HepG2 (cell line): ENCODE data around the gene RELB. TPM values are rescaled to one million over a fixed set of nuclear protein-coding genes. Genes with fewer than 3 reads are reported as not detected.

ENCODE experiments used
- BCLAF1 ChIP-seq: fragments of 450-650 bp; IDR thresholded peaks from 2 replicates; pipeline ENCODE4 v1.6.1; 2017; ENCODE audit warnings: mild to moderate bottlenecking
- BRD4 ChIP-seq: sonication (generic); formaldehyde crosslinking; IDR thresholded peaks from 2 replicates; pipeline ENCODE4 v1.4.0; 2020; ENCODE audit warnings: missing genetic modification reagents
- FOXA1 ChIP-seq, 2 experiments: fragments of 450-650 bp in 1 of 2; sonication (generic) in 1 of 2; formaldehyde crosslinking in 1 of 2; IDR thresholded peaks; 2 replicates each; pipeline versions ENCODE4 v1.4.0 to v1.6.1; 2016 to 2020; ENCODE audit warnings: missing genetic modification reagents in 1 of 2
- GRHL1 ChIP-seq: sonication (generic); formaldehyde crosslinking; conservative IDR thresholded peaks from 2 replicates; pipeline ENCODE4 v1.8.0; 2022; ENCODE audit warnings: missing genetic modification reagents
- KDM5B ChIP-seq: sonication (generic); formaldehyde crosslinking; IDR thresholded peaks from 2 replicates; pipeline ENCODE4 v1.4.0; 2020; ENCODE audit warnings: missing genetic modification reagents, mild to moderate bottlenecking, borderline replicate concordance
- MIER2 ChIP-seq: IDR thresholded peaks from 2 replicates; pipeline ENCODE4 v1.6.1; 2016; ENCODE audit warnings: missing biosample characterization, missing genetic modification reagents
- MTA1 ChIP-seq: sonication (generic); formaldehyde crosslinking; IDR thresholded peaks from 2 replicates; pipeline ENCODE4 v1.4.0; 2020; ENCODE audit warnings: missing genetic modification reagents, mild to moderate bottlenecking, borderline replicate concordance
- MZF1 ChIP-seq: sonication (generic); formaldehyde crosslinking; IDR thresholded peaks from 2 replicates; pipeline ENCODE4 v1.8.1; 2023; ENCODE audit warnings: mild to moderate bottlenecking, missing genetic modification reagents, borderline replicate concordance
- NBN ChIP-seq: fragments of 450-650 bp; conservative IDR thresholded peaks from 2 replicates; pipeline ENCODE4 v1.6.1; 2017
- PAF1 ChIP-seq: IDR thresholded peaks from 2 replicates; pipeline ENCODE4 v1.6.1; 2016; ENCODE audit warnings: missing genetic modification reagents, missing compliant biosample characterization
- PBX3 ChIP-seq: sonication (generic); formaldehyde crosslinking; IDR thresholded peaks from 2 replicates; pipeline ENCODE4 v1.8.1; 2023; ENCODE audit warnings: missing genetic modification reagents, inconsistent platforms, borderline replicate concordance
- PCBP2 ChIP-seq: fragments of 200-400 bp; formaldehyde crosslinking; optimal IDR thresholded peaks from 2 replicates; pipeline ENCODE3; 2018; ENCODE audit warnings: low read length, low read depth; ENCODE audit not compliant: poor library complexity, severe bottlenecking
- PREB ChIP-seq: sonication (generic); formaldehyde crosslinking; IDR thresholded peaks from 2 replicates; pipeline ENCODE4 v1.4.0; 2020; ENCODE audit warnings: missing genetic modification reagents
- RCOR2 ChIP-seq: IDR thresholded peaks from 2 replicates; pipeline ENCODE4 v1.6.1; 2016; ENCODE audit warnings: missing biosample characterization, missing genetic modification reagents
- RFX5 ChIP-seq: IDR thresholded peaks from 2 replicates; pipeline ENCODE4 v1.6.1; 2011; ENCODE audit warnings: low read depth, low read length, improper control_type of control experiment
- SOX13 ChIP-seq, 3 experiments: fragments of 450-650 bp in 1 of 3; sonication (generic) in 1 of 3; formaldehyde crosslinking in 1 of 3; IDR thresholded peaks in 2 of 3; conservative IDR thresholded peaks in 1 of 3; 2 replicates each; pipeline versions ENCODE4 v1.5.0 to v1.6.1; 2016 to 2020; ENCODE audit warnings: antibody characterized with exemption in 1 of 3, mild to moderate bottlenecking in 1 of 3, missing compliant biosample characterization in 1 of 3, missing genetic modification reagents in 1 of 3, moderate library complexity in 1 of 3
- STAT5B ChIP-seq: sonication (generic); formaldehyde crosslinking; IDR thresholded peaks from 2 replicates; pipeline ENCODE4 v1.4.0; 2020; ENCODE audit warnings: missing genetic modification reagents
- THYN1 ChIP-seq: sonication (generic); formaldehyde crosslinking; IDR thresholded peaks from 2 replicates; pipeline ENCODE4 v1.8.1; 2023; ENCODE audit warnings: low read depth, mild to moderate bottlenecking, moderate library complexity, missing genetic modification reagents, borderline replicate concordance
- ZEB1 ChIP-seq: IDR thresholded peaks from 2 replicates; pipeline ENCODE4 v1.6.1; 2012; ENCODE audit warnings: mild to moderate bottlenecking, low read depth, inconsistent platforms; ENCODE audit not compliant: insufficient replicate concordance
- ZMAT5 ChIP-seq: sonication (generic); formaldehyde crosslinking; IDR thresholded peaks from 2 replicates; pipeline ENCODE4 v1.5.0; 2020; ENCODE audit warnings: mild to moderate bottlenecking, low read depth, missing genetic modification reagents, borderline replicate concordance
- ZNF24 ChIP-seq: fragments of 450-650 bp; IDR thresholded peaks from 2 replicates; pipeline ENCODE4 v1.6.1; 2017; ENCODE audit warnings: antibody characterized with exemption, mild to moderate bottlenecking
- ZNF296 ChIP-seq: sonication (generic); formaldehyde crosslinking; conservative IDR thresholded peaks from 2 replicates; pipeline ENCODE4 v1.5.0; 2020; ENCODE audit warnings: mild to moderate bottlenecking, missing genetic modification reagents
- ZNF564 ChIP-seq: sonication (generic); formaldehyde crosslinking; IDR thresholded peaks from 2 replicates; pipeline ENCODE4 v1.8.1; 2023; ENCODE audit warnings: mild to moderate bottlenecking, missing genetic modification reagents
- polyA plus RNA-seq, 8 experiments: library from polyadenylated mRNA; depleted of rRNA in 3 of 8; stranded (reverse) in 7 of 8; unstranded in 1 of 8; fragments of >200 nt; fragmentation: Illumina TruSeq in 4 of 8; extraction: Trizol in 4 of 8; gene quantifications; 2 replicates each; pipeline versions ENCODE4 v1.2.1 to v1.2.3, GENCODE V29; 2011 to 2016; ENCODE audit warnings: low read depth in 4 of 8, missing spikeins in 1 of 8, mixed read lengths in 1 of 8; ENCODE audit not compliant: insufficient read depth in 1 of 8
- total RNA-seq, 5 experiments: library from RNA; depleted of rRNA; stranded (reverse); fragments of >200 nt; fragmentation: Illumina TruSeq; extraction: Trizol; gene quantifications; 2 replicates each; pipeline ENCODE4 v1.2.3, GENCODE V29; 2016; ENCODE audit warnings: low read depth in 1 of 5

The RELB gene
- total and polyA plus RNA-seq, 2 of the 13 experiments (the other 11 are each of a cell fraction or from before 2014, with no cell fraction given): 1.9 to 3.5 TPM

- TF ChIP-seq PAF1 (CRISPR knock-in tag) (no peak), ZMAT5 (CRISPR knock-in tag) (no peak), GRHL1 (CRISPR knock-in tag) (no peak), MTA1 (no peak), FOXA1 (IDR thresholded peaks at IDR 0.05) (no peak), FOXA1 (CRISPR knock-in tag; IDR thresholded peaks at IDR 0.05) (0 out of 2 replicates have a peak, but pooled peaks have one; percentile 4), THYN1 (CRISPR knock-in tag) (no peak), NBN (no peak), RCOR2 (CRISPR knock-in tag) (peak; percentile 76; the same call in 1 of the 2 replicates), ZNF564 (CRISPR knock-in tag) (no peak), BRD4 (CRISPR knock-in tag) (no peak), BCLAF1 (no peak), PREB (CRISPR knock-in tag) (no peak), KDM5B (CRISPR knock-in tag) (no peak; the same call in 1 of the 2 replicates), MIER2 (no peak), MZF1 (CRISPR knock-in tag) (no peak), ZEB1 (no peak), SOX13 (IDR thresholded peaks at IDR 0.05) (no peak), SOX13 (CRISPR knock-in tag; conservative IDR thresholded peaks at IDR 0.05 in 1 of 2, IDR thresholded peaks at IDR 0.05 in 1 of 2) (no peak), STAT5B (no peak), PBX3 (CRISPR knock-in tag) (no peak), ZNF296 (no peak), ZNF24 (no peak), RFX5 (peak; percentile 49; the same call in 1 of the 2 replicates), PCBP2 (no peak)
Observed at GRCh38 chr19:45001087-45001739, at the start of gene RELB (continued).
